SKM-1 (cell line): ENCODE results near the gene GLI2.

ENCODE experiments used
- DNase-seq: peaks from one replicate; lab custom pipeline; 2025; ENCODE audit not compliant: unreplicated experiment; lab: John Stamatoyannopoulos, UW

The GLI2 gene

GRCh38 chr2:120769076-120769786, 33.6 kb downstream of the GLI2 start:
- DNase-seq, result no peak

- DNase-seq, result no peak
Measured at GRCh38 chr2:120769787-120770120, 34.1 kb downstream of the GLI2 start.

GRCh38 chr2:120770176-120770575, 34.5 kb downstream of the GLI2 start:
- DNase-seq, result no peak

DNA sequence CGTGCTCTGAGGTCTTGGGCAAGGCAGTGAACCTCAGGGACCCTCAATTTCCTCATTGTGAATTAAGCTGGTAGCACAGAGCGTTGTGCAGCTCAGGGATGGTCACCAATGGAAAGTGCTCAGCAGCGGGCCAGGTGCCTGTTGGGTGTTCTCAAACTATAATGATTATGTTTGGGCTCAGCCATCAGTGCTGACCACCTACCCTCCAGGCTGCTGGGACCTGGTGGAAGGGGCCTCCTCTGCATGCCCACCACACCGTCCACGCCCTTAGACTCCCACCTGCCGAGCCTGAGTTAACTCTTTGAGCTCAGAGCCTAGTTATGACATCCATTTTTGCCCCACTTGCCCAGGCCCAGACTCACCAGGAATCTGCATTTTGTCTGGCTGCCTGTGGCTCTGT, 35.0 kb downstream of the GLI2 start:
- no peak for DNase-seq

- no peak for DNase-seq
Measured at GRCh38 chr2:120771111-120771780, 35.6 kb downstream of the GLI2 start.

GRCh38 chr2:120771781-120772208, 36.1 kb downstream of the GLI2 start:
- no peak for DNase-seq

DNA sequence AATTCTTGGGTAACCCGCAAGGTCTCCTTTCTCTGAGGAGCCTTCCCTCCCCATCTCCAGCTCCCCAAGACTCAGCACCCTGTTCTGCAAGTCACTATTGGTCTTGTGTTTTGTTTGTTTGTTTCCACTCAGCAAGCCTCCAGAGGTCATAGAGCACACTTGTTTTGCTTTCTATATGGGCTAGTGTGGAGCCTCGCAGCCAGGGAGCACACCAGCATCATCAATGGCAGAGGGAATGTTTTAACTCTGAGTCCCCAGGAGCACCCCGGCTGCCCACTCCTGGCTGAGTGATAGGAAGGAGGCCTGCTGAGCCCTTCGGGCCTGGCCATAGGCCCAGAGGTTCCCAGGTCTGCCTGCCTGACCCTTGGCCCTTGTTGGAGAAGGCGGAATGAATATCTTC, 36.6 kb downstream of the GLI2 start:
- DNase-seq, result no peak

GRCh38 chr2:120773186-120773800, 37.6 kb downstream of the GLI2 start:
- no peak for DNase-seq

DNA sequence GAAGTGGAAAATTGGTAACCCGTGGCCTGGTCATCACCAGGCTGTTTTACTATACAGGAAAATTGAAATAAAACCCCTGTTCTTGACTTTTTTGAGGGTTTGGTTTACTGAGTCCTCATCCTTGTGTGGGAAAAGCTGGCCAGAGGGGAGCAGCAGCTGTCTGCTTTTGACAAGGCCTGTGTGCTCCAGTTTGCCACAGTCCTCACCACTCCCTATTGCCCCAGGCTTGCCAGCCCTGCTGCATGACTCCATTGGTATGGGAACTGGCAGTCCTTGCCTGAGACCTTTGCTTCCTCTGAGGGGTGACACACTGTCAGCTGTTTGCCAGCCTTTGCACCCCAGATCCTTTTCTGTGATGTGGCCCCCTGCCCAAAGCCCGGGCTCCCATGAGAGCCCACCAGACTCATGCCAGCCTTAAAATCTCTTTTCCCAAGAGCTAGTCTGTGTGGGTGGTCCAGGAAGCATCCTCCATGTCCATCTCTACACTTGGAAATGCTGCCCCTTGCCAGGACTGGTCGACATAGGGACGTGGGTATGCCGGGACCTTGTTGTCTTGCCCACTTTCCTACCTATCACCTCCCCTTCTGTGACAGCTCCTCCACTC, 39.0 kb downstream of the GLI2 start:
- DNase-seq, result no peak

GRCh38 chr2:120775194-120775593, 39.5 kb downstream of the GLI2 start:
- no peak for DNase-seq

DNA sequence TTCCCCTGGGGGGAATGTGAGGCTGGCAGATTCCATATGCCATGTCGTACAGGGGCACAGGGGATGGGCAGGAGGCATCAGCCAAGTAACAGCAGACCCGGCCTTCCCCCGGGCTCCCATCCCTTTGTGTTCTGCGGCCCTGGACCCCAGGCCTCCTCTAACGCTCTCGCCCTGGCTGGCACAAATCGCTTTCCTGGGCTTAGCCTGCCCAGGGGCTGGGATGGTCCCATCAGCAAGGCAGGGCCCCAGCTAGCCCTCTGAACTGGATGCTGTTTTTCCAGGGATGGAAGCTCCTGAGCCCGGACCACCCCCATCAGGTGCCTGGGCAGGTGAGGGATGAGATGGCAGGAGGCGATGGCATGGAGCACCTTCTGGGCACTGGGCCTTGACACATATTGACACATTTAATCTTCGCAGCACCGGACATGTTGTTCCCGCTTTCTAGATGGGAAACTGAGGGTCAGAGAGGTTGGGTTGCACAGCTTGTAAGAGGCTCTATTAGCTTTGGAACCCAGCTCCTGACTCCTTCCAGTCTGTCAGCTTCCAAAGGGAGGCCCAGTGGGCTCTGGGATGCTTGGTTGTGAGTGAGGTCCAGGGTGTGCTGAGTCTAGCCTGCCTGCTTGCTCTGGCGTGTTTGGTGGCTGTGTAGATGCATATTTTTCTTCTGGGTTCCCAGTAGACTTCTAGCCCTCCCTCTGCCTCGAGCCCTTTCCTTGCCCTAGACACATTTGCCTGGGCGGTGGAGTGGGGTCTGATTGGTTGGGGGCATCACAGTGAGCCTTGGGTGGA, 40.3 kb downstream of the GLI2 start:
- DNase-seq, result no peak

DNA sequence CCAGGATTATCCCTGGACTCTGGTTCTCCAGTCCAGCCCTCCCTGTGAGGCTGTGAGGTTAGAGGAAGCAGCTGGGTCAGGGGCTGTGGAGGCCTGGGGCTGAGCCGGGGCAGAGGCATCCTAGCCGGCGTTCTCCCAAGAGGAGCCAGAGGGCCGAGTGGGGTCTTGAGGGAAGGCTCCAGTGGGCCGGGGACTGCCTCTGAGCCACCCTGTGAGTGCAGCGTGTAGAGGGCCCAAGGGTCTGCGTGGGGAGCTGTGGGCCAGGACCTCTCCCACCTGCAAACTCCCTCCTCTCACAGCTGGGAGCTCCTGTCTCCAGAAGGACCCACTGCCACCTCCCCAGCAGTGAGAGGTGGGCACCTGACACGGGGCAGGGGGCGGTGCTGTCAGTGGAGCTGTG, 41.0 kb downstream of the GLI2 start:
- DNase-seq, result no peak

DNA sequence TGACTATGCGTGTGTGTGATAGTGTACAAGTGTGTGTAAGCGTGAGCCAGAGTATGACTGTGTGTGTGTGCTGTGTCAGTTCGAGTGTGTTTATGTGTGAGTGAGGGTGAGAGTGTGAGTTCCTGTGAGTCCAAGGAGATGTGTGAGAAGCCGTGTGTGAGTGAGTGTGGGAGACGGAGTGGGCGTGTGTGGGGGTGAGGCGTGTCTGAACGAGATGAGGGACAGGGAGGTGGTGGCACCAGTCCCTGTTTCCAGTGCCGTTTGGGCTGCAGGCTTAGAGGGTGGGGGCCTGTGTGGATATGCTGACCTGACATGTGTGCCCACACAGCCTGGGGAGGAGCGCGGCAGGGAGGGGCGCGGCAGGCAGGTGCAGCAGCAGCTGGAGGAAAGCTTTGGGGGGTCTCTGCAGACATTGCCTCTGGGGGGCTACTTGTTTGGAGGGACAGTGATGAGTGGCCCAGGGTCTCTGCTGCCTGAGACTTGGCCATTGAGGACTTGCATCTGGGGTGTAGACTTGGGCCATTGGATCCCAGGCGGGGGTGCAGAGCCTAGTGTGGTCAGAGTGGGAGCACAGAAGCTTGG, 41.6 kb downstream of the GLI2 start:
- no peak for DNase-seq

- no peak for DNase-seq
Measured at GRCh38 chr2:120777787-120778186, 42.1 kb downstream of the GLI2 start.

GRCh38 chr2:120778244-120778643, 42.6 kb downstream of the GLI2 start:
- DNase-seq, result no peak

GRCh38 chr2:120779781-120780283, 44.2 kb downstream of the GLI2 start:
- no peak for DNase-seq

GRCh38 chr2:120780402-120780801, 44.7 kb downstream of the GLI2 start:
- DNase-seq, result no peak

GRCh38 chr2:120783371-120783791, 47.7 kb downstream of the GLI2 start:
- DNase-seq, result no peak

- no peak for DNase-seq
Measured at GRCh38 chr2:120783969-120784372, 48.3 kb downstream of the GLI2 start.
